HG03064 (cell line): ENCODE data around the gene SPRY4.
A peak's percentile ranks its signal among the peaks of the same experiment; 100 is the strongest.
"Not testable (repeated sequence)": the region's sequence is repeated elsewhere in the genome, so short reads cannot be mapped to it uniquely, and the experiment has no call there.

ENCODE experiments used
- ATAC-seq: cut with Tn5 transposase; IDR thresholded peaks from one replicate; pipeline ENCODE4 v1.9.1; 2021; ENCODE audit warnings: low read depth; ENCODE audit not compliant: unreplicated experiment

Gene SPRY4

GRCh38 chr5:142316051-142316450 lies 8.8 kb downstream of the SPRY4 start:
- ATAC-seq, result peak; percentile 38

DNA sequence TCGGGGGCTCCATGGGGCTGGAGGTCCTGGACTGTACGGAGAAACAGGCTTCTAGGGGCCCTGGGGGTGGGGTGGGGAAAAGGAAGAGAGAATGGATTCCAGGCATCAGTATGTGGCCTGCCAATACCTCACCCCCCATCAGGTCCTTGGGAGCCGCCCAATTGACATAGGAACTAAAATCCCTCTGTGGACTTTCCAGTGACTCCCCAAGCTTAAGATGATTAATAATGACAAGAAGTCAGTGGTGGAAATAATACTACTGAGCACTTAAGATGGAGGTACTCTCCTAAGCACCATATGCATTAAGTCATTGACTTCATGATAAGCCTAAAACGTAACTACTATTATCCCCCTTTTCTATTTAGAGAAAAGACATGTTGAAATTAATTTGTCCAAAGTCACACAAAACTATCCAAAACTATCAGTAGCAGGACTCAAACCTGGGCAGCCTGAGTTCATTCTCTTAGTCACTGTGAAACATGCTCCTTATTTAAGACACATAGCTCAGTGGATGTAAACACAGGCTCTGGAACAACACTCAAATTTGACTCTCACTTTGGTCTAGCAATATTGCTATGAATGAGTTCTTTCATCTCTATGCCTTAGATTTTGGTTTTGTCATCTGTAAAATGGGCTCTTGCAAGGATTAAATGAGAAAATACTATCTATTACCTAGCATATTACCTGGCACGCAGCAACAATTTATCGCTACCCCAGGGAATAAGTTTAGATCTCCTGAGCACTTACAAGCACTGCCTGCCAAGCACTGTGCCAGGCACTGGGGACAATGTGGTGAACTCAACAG lies 9.5 kb downstream of the SPRY4 start:
- no peak for ATAC-seq

GRCh38 chr5:142314606-142315005 lies 10.2 kb downstream of the SPRY4 start:
- ATAC-seq, result no peak

DNA sequence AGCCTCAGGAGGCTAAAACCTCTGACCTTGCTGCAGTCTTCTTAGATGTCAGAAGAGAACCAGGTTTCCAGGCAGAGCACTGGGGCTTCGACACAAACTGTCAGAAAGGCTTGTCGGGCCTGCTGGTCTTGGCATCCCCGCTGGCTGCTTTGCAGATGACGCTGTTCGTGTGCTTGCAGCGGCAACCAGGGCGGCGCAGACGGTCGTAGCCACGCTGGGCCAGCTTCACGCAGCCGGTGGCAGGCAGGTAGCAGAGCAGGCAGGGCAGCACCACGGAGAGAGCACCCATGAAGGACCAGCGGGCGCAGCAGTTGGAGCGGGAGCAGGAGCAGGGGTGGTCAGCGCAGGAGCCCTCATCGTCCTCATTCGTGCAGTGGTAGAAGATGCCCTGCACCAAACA lies 10.7 kb downstream of the SPRY4 start:
- no peak for ATAC-seq

- ATAC-seq, result no peak
Measured at GRCh38 chr5:142313682-142314081, 11.1 kb downstream of the SPRY4 start.

GRCh38 chr5:142313275-142313674 lies 11.5 kb downstream of the SPRY4 start:
- ATAC-seq, result no peak

GRCh38 chr5:142312399-142312798 lies 12.4 kb downstream of the SPRY4 start:
- ATAC-seq, result no peak

DNA sequence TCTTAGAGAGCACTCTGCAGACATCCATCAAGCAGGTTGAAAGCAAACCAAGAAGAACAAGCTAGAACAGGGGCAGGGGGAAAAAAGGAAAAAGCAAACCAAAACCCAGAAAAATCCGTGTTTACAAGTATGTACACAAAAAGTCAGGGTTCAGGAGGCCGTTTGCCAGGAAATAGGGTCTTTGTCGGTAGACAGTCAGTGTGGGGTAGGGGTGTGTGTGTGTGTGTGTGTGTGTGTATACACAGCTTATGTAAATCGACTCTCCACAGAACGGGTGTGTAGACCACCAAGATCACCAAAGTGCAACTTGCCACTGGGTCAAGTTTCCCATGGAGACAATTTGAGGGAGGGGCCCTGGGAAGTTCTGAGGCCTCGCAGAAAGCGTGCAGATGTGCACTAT lies 13.1 kb downstream of the SPRY4 start:
- ATAC-seq, result no peak

GRCh38 chr5:142310803-142311202 lies 14.0 kb downstream of the SPRY4 start:
- ATAC-seq, result no peak

- no peak for ATAC-seq
Measured at GRCh38 chr5:142309747-142310318, 15.0 kb downstream of the SPRY4 start.

DNA sequence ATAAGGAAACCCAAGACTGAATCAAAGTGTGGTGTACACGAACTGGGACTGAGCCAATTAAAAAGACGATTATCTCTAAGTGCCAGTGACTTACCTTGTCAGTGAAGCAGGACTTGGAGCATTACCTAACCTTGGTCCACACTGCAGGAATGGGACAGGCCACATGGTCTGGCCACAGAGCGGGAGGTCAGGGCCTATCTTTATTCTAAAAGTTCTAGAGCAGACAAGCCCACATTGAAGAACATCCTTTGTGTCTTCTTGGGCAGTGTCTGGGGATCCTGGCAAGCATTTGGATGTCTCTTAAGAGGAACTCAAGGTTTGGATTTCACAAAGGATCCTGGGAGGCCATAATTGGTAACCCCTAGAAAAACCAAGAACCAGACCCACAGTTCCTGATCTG lies 16.5 kb downstream of the SPRY4 start:
- no peak for ATAC-seq

DNA sequence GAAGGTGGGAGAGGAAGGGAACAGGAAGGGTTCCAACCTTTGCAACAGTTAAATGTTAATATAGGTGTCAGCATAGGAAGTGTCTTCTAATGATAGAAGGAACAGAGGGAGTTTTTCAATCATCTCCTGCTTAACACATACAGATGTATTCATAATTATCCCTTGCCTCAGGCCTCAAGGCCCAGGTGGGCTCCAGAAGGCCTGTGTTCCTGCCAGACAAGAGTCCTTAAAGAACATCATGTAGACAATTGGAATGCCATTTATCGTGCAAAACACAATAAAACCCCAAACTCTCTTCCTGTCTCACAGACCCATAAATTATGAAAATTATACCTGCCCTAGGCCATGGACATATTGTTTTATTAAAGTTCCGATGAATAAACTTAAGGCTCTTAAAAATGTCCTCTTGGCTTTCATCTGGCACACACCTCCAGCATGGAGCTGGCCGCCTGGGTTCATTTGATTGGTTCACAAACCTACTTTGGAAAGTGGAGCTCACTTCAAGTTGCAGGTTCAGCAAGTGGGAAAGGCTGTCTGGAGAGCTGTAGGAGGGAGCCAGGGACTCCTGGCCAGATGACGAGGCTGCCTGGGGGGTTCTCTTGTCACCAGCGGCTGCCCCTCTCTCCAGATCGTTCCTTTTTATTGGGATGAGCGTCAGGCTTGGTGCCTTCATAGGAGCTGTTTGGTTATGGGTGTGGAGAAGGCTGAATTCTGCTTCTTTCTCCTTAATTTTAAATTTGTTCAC lies 17.5 kb downstream of the SPRY4 start:
- ATAC-seq, result no peak

DNA sequence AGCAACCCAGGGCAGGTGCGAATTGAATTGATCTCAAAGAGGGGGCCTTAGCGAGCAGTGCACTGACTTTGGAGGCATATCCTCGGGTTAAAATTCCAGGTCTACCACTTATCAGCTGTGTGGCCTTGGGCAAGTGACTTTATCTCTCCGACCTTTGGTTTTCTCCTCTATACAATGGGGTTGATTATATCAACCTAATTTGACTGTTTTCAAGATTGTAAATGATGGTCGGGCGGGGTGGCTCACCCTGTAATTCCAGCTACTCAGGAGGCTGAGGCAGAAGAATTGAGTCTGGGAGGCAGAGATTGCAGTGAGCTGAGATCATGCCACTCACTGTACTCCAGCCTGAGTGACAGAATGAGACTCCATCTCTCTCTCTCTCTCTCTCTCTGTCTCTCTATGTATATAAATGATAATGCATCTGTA lies 18.7 kb downstream of the SPRY4 start:
- no peak for ATAC-seq

- ATAC-seq, result no peak
Measured at GRCh38 chr5:142305211-142305610, 19.6 kb downstream of the SPRY4 start.

DNA sequence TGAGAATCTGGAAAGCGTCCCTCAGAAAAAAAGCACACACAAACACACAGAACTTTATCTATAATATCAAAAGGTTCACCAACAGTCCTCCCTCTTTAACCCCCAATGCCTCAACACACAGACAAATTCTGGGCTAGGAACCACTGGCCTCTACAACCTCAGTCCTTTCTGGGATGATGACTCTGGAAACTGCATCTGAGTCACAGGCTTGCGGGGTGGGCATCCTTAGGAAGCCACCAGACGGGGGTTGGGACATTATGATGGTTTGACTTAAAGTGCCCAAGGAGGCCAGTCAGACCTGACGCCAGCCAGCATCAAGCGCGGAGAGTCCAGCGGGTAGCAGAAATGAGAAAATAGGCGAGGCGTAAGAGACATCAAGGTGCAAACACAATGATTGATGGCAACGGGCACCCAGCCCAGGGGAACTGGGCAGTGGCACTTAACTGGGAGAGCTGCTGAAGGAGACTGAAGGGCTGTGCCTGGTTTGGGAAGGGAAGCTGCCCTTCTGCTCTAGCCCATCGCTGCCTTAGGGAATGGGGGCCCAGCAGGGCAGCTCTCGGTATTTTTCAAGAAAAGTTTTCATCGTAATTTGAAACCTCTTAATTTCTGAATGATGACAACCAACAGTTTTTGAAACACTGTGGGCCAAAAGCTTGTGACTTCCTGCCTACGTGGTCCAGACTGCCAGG lies 20.7 kb downstream of the SPRY4 start:
- ATAC-seq, result no peak

DNA sequence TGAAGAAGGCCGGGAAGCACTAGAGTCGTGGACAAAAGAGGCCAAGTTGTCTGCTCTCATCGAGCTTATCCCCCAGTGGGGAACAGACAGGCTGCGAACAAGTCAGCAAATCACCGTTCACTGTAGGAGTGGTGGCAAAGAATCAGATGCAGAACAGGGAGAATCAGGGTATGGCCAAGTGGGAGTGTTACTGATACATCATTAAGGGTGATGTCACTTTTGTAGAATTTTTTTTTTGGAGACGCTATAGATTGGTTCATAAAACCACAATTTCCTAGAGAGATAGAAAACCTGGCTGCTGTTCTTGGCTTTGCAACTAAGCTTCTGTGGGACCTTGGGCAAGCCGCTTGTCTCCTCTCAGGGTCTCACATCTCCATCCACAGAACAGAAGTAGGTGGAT lies 21.3 kb downstream of the SPRY4 start:
- ATAC-seq, result no peak

DNA sequence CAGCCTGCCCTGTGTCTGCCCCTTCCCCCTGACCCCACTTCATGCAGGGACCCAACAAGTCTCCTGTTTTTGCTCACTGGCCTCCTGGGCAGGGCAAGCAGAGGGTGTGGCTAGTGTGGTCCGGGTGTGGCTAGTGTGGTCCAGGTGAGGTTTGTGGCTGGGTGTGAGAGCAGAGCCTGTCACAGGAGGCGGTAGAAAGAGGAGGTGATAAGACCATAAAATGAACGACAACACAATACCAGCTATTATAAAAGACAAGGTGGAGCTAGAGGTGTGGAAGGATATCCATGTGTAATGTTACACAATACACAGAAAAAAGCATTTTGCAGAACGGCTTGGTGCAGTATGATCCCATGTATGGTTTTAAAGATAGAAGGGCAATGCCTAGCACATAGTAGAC lies 23.3 kb downstream of the SPRY4 start:
- no peak for ATAC-seq

- no peak for ATAC-seq
Measured at GRCh38 chr5:142300677-142301076, 24.1 kb downstream of the SPRY4 start.

- ATAC-seq, result no peak
Measured at GRCh38 chr5:142298789-142299188, 26.0 kb downstream of the SPRY4 start.

DNA sequence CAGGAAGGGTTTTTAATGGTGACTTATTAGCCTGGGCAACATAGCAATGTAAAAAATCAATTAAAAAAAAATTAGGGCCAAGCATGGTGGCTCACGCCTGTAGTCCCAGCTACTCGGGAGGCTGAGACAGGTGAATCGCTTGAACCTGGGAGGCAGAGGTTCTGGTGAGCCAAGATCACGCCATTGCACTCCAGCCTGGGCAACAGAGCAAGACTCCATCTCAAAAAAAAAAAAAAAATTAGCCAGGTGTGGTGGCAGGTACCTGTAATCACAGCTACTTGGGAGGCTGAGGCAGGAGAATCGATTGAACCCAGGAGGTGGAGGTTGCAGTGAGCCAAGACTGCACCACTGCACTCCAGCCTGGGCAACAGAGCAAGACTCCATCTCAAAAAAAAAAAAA lies 27.0 kb downstream of the SPRY4 start:
- not testable (repeated sequence) for ATAC-seq

DNA sequence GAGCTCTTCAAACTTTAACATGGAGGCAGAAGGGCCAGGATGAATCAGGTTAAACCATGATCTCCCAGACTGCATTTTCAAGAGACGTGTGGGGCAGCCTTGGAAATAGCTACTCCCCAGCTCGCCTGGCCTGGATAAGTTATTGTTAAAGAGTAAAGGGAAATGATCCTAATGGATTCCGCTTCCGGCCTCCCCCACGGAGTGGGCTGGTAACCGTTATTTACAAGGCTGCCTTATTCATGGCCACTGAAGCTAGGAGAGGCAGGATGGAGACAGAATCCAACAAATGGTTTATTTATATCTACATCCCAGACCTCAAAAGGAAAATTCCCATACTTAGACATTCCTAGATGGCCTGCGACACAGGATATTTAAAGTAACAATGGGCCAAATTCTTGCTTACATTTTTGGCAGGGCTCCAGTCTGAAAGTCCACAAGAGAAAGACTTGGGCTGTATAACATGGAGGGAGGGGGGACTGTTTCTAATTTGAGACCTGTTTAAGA lies 27.9 kb downstream of the SPRY4 start:
- no peak for ATAC-seq
